ENCODE results near the gene PPIAL4G. TPM values are rescaled to one million over a fixed set of nuclear protein-coding genes. Genes with fewer than 3 reads are reported as not detected.

Gene PPIAL4G
- total RNA-seq, 1 donor from 2014 or later: not detected

Other genes with a start within 250 kb of the PPIAL4G start
- gene NBPF14, start 112.7 kb upstream of the PPIAL4G start, total RNA-seq: 20.0 and 37.3 TPM in 2 replicates